OCI-LY7 (cell line): ENCODE measurements around the gene TEDC1. TPM values are rescaled to one million over a fixed set of nuclear protein-coding genes. Genes with fewer than 3 reads are reported as not detected.

Experiments
- BruUV-seq: library from RNA; stranded (reverse); fragments of 400-500 nt; replicated peaks from 2 replicates; lab custom pipeline; 2021; lab: Mats Ljungman, UMichigan
- CTCF ChIA-PET: fragments of 300-600 bp; sonication (Branson Sonifier 250); formaldehyde crosslinking; loops from one replicate; lab custom pipeline; 2022; ENCODE audit warnings: antibody characterized with exemption; ENCODE audit not compliant: unreplicated experiment; lab: Charles Lee
- POLR2A ChIA-PET: fragments of 300-600 bp; sonication (Branson Sonifier 250); formaldehyde crosslinking; loops from one replicate; lab custom pipeline; 2022; ENCODE audit warnings: antibody characterized with exemption; lab: Charles Lee
- DNase-seq: peaks from one replicate; pipeline ENCODE4 v3.0.0-alpha.2; 2015; ENCODE audit warnings: low spot score
- H2AFZ ChIP-seq: fragments of 200-600 bp; sonication (generic), shearing (Covaris generic); 2 replicates; pipeline ENCODE4 v1.6.1; 2014; ENCODE audit warnings: mild to moderate bottlenecking, antibody characterized with exemption, low read length, moderate library complexity
- H3K27ac ChIP-seq: fragments of 200-600 bp; sonication (generic); 2 replicates; pipeline ENCODE4 v1.5.1; 2014; ENCODE audit warnings: mixed run types, low read depth, mild to moderate bottlenecking, moderate library complexity, low read length, inconsistent platforms; ENCODE audit not compliant: poor library complexity, severe bottlenecking
- H3K36me3 ChIP-seq: fragments of 200-600 bp; sonication (generic); 2 replicates; pipeline ENCODE4 v1.6.1; 2014; ENCODE audit warnings: mild to moderate bottlenecking, antibody characterized with exemption, low read length, moderate library complexity, mixed read lengths; ENCODE audit not compliant: insufficient read depth
- H3K4me1 ChIP-seq: fragments of 200-600 bp; sonication (generic); 2 replicates; pipeline ENCODE4 v1.5.1; 2014; ENCODE audit warnings: mild to moderate bottlenecking, low read length; ENCODE audit not compliant: insufficient read depth, poor library complexity, severe bottlenecking
- H3K4me2 ChIP-seq: fragments of 200-600 bp; sonication (generic); 2 replicates; pipeline ENCODE4 v1.6.1; 2014; ENCODE audit warnings: mild to moderate bottlenecking, low read length
- H3K4me3 ChIP-seq: fragments of 200-600 bp; sonication (generic); 2 replicates; pipeline ENCODE4 v1.5.1; 2014; ENCODE audit warnings: mild to moderate bottlenecking, low read depth, low read length; ENCODE audit not compliant: poor library complexity, severe bottlenecking
- H3K79me2 ChIP-seq: fragments of 200-600 bp; sonication (generic); 2 replicates; pipeline ENCODE4 v1.6.1; 2016; ENCODE audit warnings: low read depth, mild to moderate bottlenecking, low read length, moderate library complexity, mixed read lengths; ENCODE audit not compliant: insufficient read depth
- H3K9me2 ChIP-seq: fragments of 200-600 bp; sonication (generic); 2 replicates; pipeline ENCODE4 v1.6.1; 2016; ENCODE audit warnings: mild to moderate bottlenecking, low read length, mixed read lengths; ENCODE audit not compliant: insufficient read depth
- H3K9me3 ChIP-seq: fragments of 200-600 bp; sonication (generic); 2 replicates; pipeline ENCODE4 v1.6.1; 2014; ENCODE audit warnings: mild to moderate bottlenecking, mixed run types, low read length, mixed read lengths
- H4K20me1 ChIP-seq: fragments of 200-600 bp; sonication (generic); 2 replicates; pipeline ENCODE4 v1.6.1; 2014; ENCODE audit warnings: mild to moderate bottlenecking, antibody characterized with exemption, low read length, moderate library complexity, mixed read lengths; ENCODE audit not compliant: insufficient read depth
- EZH2phosphoT487 ChIP-seq: fragments of 200-600 bp; sonication (generic); IDR thresholded peaks from 2 replicates; pipeline ENCODE4 v1.6.1; 2018; ENCODE audit warnings: low read depth, borderline replicate concordance, mild to moderate bottlenecking, mixed run types, antibody characterized with exemption, low read length, moderate library complexity, mixed read lengths
- intact Hi-C: fragments of 100-400 bp; cut with micrococcal nuclease; formaldehyde crosslinking; loops from one replicate; pipeline ENCODE4 v1.10.0; 2022; ENCODE audit not compliant: unreplicated experiment
- total RNA-seq, 2 experiments: library from RNA; depleted of rRNA in 1 of 2; stranded (reverse); fragments of >200 nt in 1 of 2; shearing (Covaris generic) in 1 of 2; gene quantifications; 2 replicates each; pipeline ENCODE4 v1.2.3, GENCODE V29; 2014 to 2022
- TF ChIP-seq, protein P1 (sequence below): fragments of 200-600 bp; sonication (generic); conservative IDR thresholded peaks from 2 replicates; pipeline ENCODE4 v1.5.1; 2014; ENCODE audit warnings: mild to moderate bottlenecking, antibody characterized with exemption, low read length, moderate library complexity, mixed read lengths

Gene TEDC1
- total RNA-seq, 2 experiments from 2014 or later: 53.2 to 55.8 TPM

GRCh38 chr14:105533811-105534498, 42.9 kb downstream of the TEDC1 start:
- intact Hi-C loops: loop anchor here (2.0 kb wide), 1 partner anchor 43 kb away; the partner anchor contains the start of gene TEDC1
- Histone ChIP-seq H2AFZ (no peak overlapping the region), H3K9me3 (no peaks in the 10 kb centered on the region), H4K20me1 (no peaks in the 10 kb centered on the region), H3K36me3 (no peaks in the 10 kb centered on the region), H3K27ac (no peak overlapping the region), H3K9me2 (no peaks in the 10 kb centered on the region), H3K4me1 (peaks cover 37% of the 10 kb centered on the region), H3K79me2 (no peaks in the 10 kb centered on the region), H3K4me3 (no peak overlapping the region), H3K4me2 (no peak overlapping the region)
- no TSS peak for BruUV-seq
- ChIA-PET POLR2A (interaction anchor here (0.9 kb wide), 1 partner anchor 9 kb away, joined by 3 read pairs; no protein-coding TSS in a partner anchor), CTCF (no interaction called here)
- no peak for TF ChIP-seq EZH2phosphoT487
- TF ChIP-seq, protein P1, sequence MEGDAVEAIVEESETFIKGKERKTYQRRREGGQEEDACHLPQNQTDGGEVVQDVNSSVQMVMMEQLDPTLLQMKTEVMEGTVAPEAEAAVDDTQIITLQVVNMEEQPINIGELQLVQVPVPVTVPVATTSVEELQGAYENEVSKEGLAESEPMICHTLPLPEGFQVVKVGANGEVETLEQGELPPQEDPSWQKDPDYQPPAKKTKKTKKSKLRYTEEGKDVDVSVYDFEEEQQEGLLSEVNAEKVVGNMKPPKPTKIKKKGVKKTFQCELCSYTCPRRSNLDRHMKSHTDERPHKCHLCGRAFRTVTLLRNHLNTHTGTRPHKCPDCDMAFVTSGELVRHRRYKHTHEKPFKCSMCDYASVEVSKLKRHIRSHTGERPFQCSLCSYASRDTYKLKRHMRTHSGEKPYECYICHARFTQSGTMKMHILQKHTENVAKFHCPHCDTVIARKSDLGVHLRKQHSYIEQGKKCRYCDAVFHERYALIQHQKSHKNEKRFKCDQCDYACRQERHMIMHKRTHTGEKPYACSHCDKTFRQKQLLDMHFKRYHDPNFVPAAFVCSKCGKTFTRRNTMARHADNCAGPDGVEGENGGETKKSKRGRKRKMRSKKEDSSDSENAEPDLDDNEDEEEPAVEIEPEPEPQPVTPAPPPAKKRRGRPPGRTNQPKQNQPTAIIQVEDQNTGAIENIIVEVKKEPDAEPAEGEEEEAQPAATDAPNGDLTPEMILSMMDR: no peak
- DNase-seq: no peak

GRCh38 chr14:105534586-105534985, 43.5 kb downstream of the TEDC1 start:
- intact Hi-C loops: no loop called here
- H3K36me3 ChIP-seq: no peaks in the 10 kb centered on the region
- no peak overlapping the region for H2AFZ ChIP-seq
- H3K4me3 ChIP-seq: no peak overlapping the region
- H4K20me1 ChIP-seq: no peaks in the 10 kb centered on the region
- H3K4me1 ChIP-seq: peaks cover 33% of the 10 kb centered on the region
- no peak overlapping the region for H3K27ac ChIP-seq
- H3K79me2 ChIP-seq: no peaks in the 10 kb centered on the region
- TF ChIP-seq EZH2phosphoT487: no peak
- TF ChIP-seq, protein P1: no peak
- DNase-seq: no peak
- CTCF ChIA-PET: no interaction called here
- H3K9me2 ChIP-seq: no peaks in the 10 kb centered on the region
- BruUV-seq: no TSS peak
- POLR2A ChIA-PET: no interaction called here
- no peak overlapping the region for H3K4me2 ChIP-seq
- H3K9me3 ChIP-seq: no peaks in the 10 kb centered on the region

DNA sequence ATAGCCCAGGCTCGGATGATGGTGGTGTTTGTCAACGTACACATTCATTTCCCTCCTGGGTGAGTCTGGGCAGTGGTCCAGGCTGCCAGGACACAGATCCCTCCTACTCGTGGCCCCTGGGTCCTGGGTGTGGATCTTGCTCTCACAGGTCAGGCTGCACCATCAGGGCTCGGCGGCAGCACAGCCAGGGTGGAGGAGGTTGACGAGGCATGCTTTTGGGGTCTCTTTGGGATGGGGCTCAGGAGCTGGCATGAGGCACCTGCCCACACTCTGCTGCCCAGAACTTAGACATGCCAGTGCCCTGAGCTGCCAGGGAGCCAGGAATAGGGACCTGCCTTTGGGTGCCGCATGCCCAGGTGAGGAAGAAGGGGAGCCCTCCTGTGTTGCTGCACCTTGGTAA, 45.0 kb downstream of the TEDC1 start:
- Histone ChIP-seq H2AFZ (no peak overlapping the region), H3K4me1 (peaks cover 19% of the 10 kb centered on the region), H3K79me2 (no peaks in the 10 kb centered on the region), H3K36me3 (no peaks in the 10 kb centered on the region), H3K4me3 (no peak overlapping the region), H3K9me3 (no peaks in the 10 kb centered on the region), H3K9me2 (no peaks in the 10 kb centered on the region), H3K4me2 (no peak overlapping the region), H4K20me1 (no peaks in the 10 kb centered on the region), H3K27ac (no peak overlapping the region)
- POLR2A ChIA-PET: no interaction called here
- TF ChIP-seq EZH2phosphoT487: no peak
- TF ChIP-seq, protein P1: no peak
- DNase-seq: no peak
- CTCF ChIA-PET: no interaction called here
- intact Hi-C loops: loop anchor here (5.0 kb wide), 1 partner anchor 731 kb away; no protein-coding TSS in a partner anchor
- no TSS peak for BruUV-seq
